GM23248 (cell line): ENCODE data around the gene CPNE7.
"Not testable (repeated sequence)": the region's sequence is repeated elsewhere in the genome, so short reads cannot be mapped to it uniquely, and the experiment has no call there.

Experiments used
- EZH2 ChIP-seq: fragments of 200-600 bp; sonication (generic); IDR thresholded peaks from 2 replicates; pipeline ENCODE4 v1.6.1; 2018; ENCODE audit warnings: antibody characterized with exemption, mild to moderate bottlenecking; ENCODE audit not compliant: insufficient read depth, poor library complexity, severe bottlenecking
- EZH2phosphoT487 ChIP-seq: fragments of 200-600 bp; sonication (generic); IDR thresholded peaks from 2 replicates; pipeline ENCODE4 v1.6.1; 2018; ENCODE audit warnings: antibody characterized with exemption, moderate library complexity, mild to moderate bottlenecking, low read depth; ENCODE audit not compliant: insufficient read depth

DNA sequence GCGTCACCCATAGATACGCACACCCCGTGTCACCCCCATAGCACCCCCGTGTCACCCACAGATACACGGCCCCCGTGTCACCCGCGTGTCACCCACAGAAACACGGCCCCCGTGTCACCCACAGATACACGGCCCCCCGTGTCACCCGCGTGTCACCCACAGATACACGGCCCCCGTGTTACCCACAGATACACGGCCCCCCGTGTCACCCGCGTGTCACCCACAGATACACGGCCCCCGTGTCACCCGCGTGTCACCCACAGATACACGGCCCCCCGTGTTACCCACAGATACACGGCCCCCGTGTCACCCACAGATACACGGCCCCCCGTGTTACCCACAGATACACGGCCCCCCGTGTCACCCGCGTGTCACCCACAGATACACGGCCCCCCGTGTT is 12.1 kb downstream of the CPNE7 start:
- TF ChIP-seq EZH2, EZH2phosphoT487: not testable (repeated sequence)
